Gastroesophageal sphincter (tissue), 3 donors: ENCODE data around the gene CCNA1.

ENCODE experiments used
- CTCF ChIP-seq, 4 experiments: fragments of 200-600 bp in 2 of 4; fragments of 450-650 bp in 2 of 4; sonication (generic) in 1 of 4; IDR thresholded peaks; one replicate each; pipeline ENCODE4 v1.5.1; 2017 to 2019; ENCODE audit warnings: antibody characterized with exemption in 4 of 4, mild to moderate bottlenecking in 2 of 4, moderate library complexity in 2 of 4
- POLR2AphosphoS5 ChIP-seq: sonication (generic); formaldehyde crosslinking; IDR thresholded peaks from one replicate; pipeline ENCODE4 v1.6.1; 2017; ENCODE audit warnings: antibody characterized with exemption

- no peak for TF ChIP-seq POLR2AphosphoS5
- TF ChIP-seq CTCF (IDR thresholded peaks at IDR 0.05) = no peak
These were observed 13.0 kb downstream of the CCNA1 start for GRCh38 chr13:36445278-36445677.
